A673 (cell line): ENCODE measurements around the gene PLB1. TPM values are rescaled to one million over a fixed set of nuclear protein-coding genes. Genes with fewer than 3 reads are reported as not detected.

ENCODE experiments used
- BruUV-seq: library from RNA; stranded (reverse); fragments of 400-500 nt; replicated peaks from 2 replicates; lab custom pipeline; 2021; lab: Mats Ljungman, UMichigan
- CTCF ChIA-PET: fragments of 300-600 bp; sonication (Branson Sonifier 250); formaldehyde crosslinking; loops from one replicate; lab custom pipeline; 2022; ENCODE audit warnings: antibody characterized with exemption; lab: Charles Lee
- POLR2A ChIA-PET: fragments of 300-600 bp; sonication (Branson Sonifier 250); formaldehyde crosslinking; loops from one replicate; lab custom pipeline; 2022; ENCODE audit warnings: antibody characterized with exemption; ENCODE audit not compliant: low non-redundant PET; lab: Charles Lee
- DNase-seq: peaks from one replicate; pipeline ENCODE4 v3.0.0-alpha.2; 2015; ENCODE audit warnings: low spot score
- H3K27ac ChIP-seq: fragments of 200-600 bp; sonication (generic); 2 replicates; pipeline ENCODE4 v1.5.1; 2016; ENCODE audit warnings: mixed run types, low read depth, mild to moderate bottlenecking, mixed read lengths, antibody characterized with exemption, low read length; ENCODE audit not compliant: poor library complexity, severe bottlenecking
- H3K27me3 ChIP-seq: fragments of 200-600 bp; sonication (generic); replicated peaks from 2 replicates; pipeline ENCODE4 v1.6.1; 2017; ENCODE audit warnings: mixed run types, low read depth, mild to moderate bottlenecking, mixed read lengths, antibody characterized with exemption, low read length; ENCODE audit not compliant: insufficient read depth, poor library complexity
- H3K36me3 ChIP-seq: fragments of 200-600 bp; sonication (generic); 2 replicates; pipeline ENCODE4 v1.6.1; 2016; ENCODE audit warnings: mixed run types, mild to moderate bottlenecking, mixed read lengths, antibody characterized with exemption, low read length; ENCODE audit not compliant: insufficient read depth, poor library complexity, severe bottlenecking
- H3K4me1 ChIP-seq: fragments of 200-600 bp; sonication (generic); 2 replicates; pipeline ENCODE4 v1.6.1; 2017; ENCODE audit warnings: mixed run types, mild to moderate bottlenecking, mixed read lengths, antibody characterized with exemption, low read length; ENCODE audit not compliant: insufficient read depth, poor library complexity, severe bottlenecking
- H3K4me3 ChIP-seq: fragments of 200-600 bp; sonication (generic); 2 replicates; pipeline ENCODE4 v1.5.1; 2016; ENCODE audit warnings: low read depth, mixed run types, mild to moderate bottlenecking, mixed read lengths, low read length; ENCODE audit not compliant: poor library complexity, severe bottlenecking
- H3K9me3 ChIP-seq: fragments of 200-600 bp; sonication (generic); 2 replicates; pipeline ENCODE4 v1.6.1; 2016; ENCODE audit warnings: mixed run types, low read depth, mild to moderate bottlenecking, mixed read lengths, antibody characterized with exemption, low read length; ENCODE audit not compliant: poor library complexity, severe bottlenecking
- CTCF ChIP-seq: fragments of 300-800, 200-600 bp; sonication (generic); conservative IDR thresholded peaks from 2 replicates; pipeline ENCODE4 v1.5.1; 2017; ENCODE audit warnings: low read depth, mild to moderate bottlenecking, antibody characterized with exemption, low read length, moderate library complexity, mixed read lengths
- EZH2 ChIP-seq: fragments of 200-600 bp; sonication (generic); IDR thresholded peaks from 2 replicates; pipeline ENCODE4 v1.6.1; 2017; ENCODE audit warnings: borderline replicate concordance, low read depth, mild to moderate bottlenecking, mixed read lengths, antibody characterized with exemption, low read length; ENCODE audit not compliant: poor library complexity, severe bottlenecking
- intact Hi-C: fragments of 100-400 bp; cut with micrococcal nuclease; formaldehyde crosslinking; loops from one replicate; pipeline ENCODE4 v1.10.0; 2022; ENCODE audit not compliant: unreplicated experiment
- total RNA-seq: library from RNA; stranded (reverse); gene quantifications from 2 replicates; pipeline ENCODE4 v1.2.3, GENCODE V29; 2021

The PLB1 gene
- total RNA-seq, 1 experiment from 2014 or later: 0.39 TPM

GRCh38 chr2:28539118-28539541 lies 43.3 kb downstream of the PLB1 start:
- ChIA-PET CTCF (interaction anchor here (0.6 kb wide), 1 partner anchor 105 kb away, joined by 6 read pairs; no protein-coding TSS in a partner anchor), POLR2A (no interaction called here)
- no peak for TF ChIP-seq CTCF
- no peak for TF ChIP-seq EZH2

GRCh38 chr2:28543316-28544035 lies 47.6 kb downstream of the PLB1 start:
- POLR2A ChIA-PET: no interaction called here
- no TSS peak for BruUV-seq

More at GRCh38 chr2:28539118-28539541, 43.3 kb downstream of the PLB1 start:
- Histone ChIP-seq H3K36me3 (no peaks in the 10 kb centered on the region), H3K27ac (no peak overlapping the region), H3K4me1 (peaks cover 7% of the 10 kb centered on the region), H3K4me3 (no peak overlapping the region), H3K9me3 (no peaks in the 10 kb centered on the region), H3K27me3 (no peaks in the 10 kb centered on the region)
- intact Hi-C loops: no loop called here
- DNase-seq: no peak
- no TSS peak for BruUV-seq

GRCh38 chr2:28544036-28544346 lies 48.1 kb downstream of the PLB1 start:
- intact Hi-C loops: no loop called here
- no peaks in the 10 kb centered on the region for H3K36me3 ChIP-seq
- no TSS peak for BruUV-seq
- no peaks in the 10 kb centered on the region for H3K9me3 ChIP-seq
- H3K4me3 ChIP-seq: no peak overlapping the region
- no peak for TF ChIP-seq CTCF
- no peak for TF ChIP-seq EZH2
- H3K27me3 ChIP-seq: no peaks in the 10 kb centered on the region
- DNase-seq: no peak
- ChIA-PET POLR2A (no interaction called here), CTCF (no interaction called here)
- H3K4me1 ChIP-seq: peaks cover 7% of the 10 kb centered on the region
- no peak overlapping the region for H3K27ac ChIP-seq

More at GRCh38 chr2:28543316-28544035, 47.6 kb downstream of the PLB1 start:
- H3K4me1 ChIP-seq: peaks cover 7% of the 10 kb centered on the region
- H3K36me3 ChIP-seq: no peaks in the 10 kb centered on the region
- TF ChIP-seq CTCF: no peak
- no peak for TF ChIP-seq EZH2
- peak; percentile 62 for DNase-seq
- H3K27ac ChIP-seq: no peak overlapping the region
- CTCF ChIA-PET: no interaction called here
- H3K4me3 ChIP-seq: no peak overlapping the region
- H3K9me3 ChIP-seq: no peaks in the 10 kb centered on the region
- no peaks in the 10 kb centered on the region for H3K27me3 ChIP-seq
- intact Hi-C loops: no loop called here
